Activated CD8-positive, alpha-beta memory T cell treated with anti-CD3 and anti-CD28 coated beads for 36 hours (primary cell): Measurements from ENCODE around the gene IL17REL. TPM values are rescaled to one million over a fixed set of nuclear protein-coding genes. Genes with fewer than 3 reads are reported as not detected.
"Not testable (repeated sequence)": the region's sequence is repeated elsewhere in the genome, so short reads cannot be mapped to it uniquely, and the experiment has no call there.

Experiments used
- CTCF ChIA-PET: fragments of 350-600 bp; sonication (Branson Sonifier 250); formaldehyde crosslinking; loops from one replicate; lab custom pipeline; 2021; ENCODE audit warnings: antibody characterized with exemption; lab: Charles Lee
- POLR2A ChIA-PET: fragments of 350-600 bp; sonication (Branson Sonifier 250); formaldehyde crosslinking; loops from one replicate; lab custom pipeline; 2021; ENCODE audit warnings: antibody characterized with exemption; lab: Charles Lee
- total RNA-seq, 2 experiments: library from RNA; stranded (reverse); gene quantifications; one replicate each; pipeline ENCODE4 v1.2.3, GENCODE V29; 2021

Gene IL17REL
- total RNA-seq, 2 experiments from 2014 or later: 0.13 TPM; not detected in 1

GRCh38 chr22:49997932-49998717 lies 14.4 kb downstream of the IL17REL start:
- ChIA-PET CTCF (no interaction called here), POLR2A (no interaction called here)

DNA sequence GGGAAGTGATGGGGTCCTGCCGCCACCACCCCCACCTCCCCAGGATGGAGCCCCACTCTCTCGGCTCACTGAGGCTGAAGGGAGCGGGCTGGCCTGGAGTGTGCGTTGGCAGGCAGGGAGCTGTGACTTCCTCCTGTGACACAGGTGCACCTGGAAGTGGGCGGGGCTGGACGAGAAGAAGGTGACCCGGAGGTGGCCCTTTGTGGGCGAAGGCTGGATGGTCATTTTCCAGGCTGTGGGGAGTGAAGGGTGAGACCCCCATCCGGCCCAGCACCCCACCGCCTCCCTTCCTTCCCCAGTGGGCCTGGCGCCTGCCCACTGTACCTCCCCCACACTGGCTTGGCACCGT lies 15.3 kb downstream of the IL17REL start:
- ChIA-PET POLR2A (interaction anchor here (0.6 kb wide), 1 partner anchor 80 kb away, joined by 8 read pairs; no protein-coding TSS in a partner anchor), CTCF (no interaction called here)

DNA sequence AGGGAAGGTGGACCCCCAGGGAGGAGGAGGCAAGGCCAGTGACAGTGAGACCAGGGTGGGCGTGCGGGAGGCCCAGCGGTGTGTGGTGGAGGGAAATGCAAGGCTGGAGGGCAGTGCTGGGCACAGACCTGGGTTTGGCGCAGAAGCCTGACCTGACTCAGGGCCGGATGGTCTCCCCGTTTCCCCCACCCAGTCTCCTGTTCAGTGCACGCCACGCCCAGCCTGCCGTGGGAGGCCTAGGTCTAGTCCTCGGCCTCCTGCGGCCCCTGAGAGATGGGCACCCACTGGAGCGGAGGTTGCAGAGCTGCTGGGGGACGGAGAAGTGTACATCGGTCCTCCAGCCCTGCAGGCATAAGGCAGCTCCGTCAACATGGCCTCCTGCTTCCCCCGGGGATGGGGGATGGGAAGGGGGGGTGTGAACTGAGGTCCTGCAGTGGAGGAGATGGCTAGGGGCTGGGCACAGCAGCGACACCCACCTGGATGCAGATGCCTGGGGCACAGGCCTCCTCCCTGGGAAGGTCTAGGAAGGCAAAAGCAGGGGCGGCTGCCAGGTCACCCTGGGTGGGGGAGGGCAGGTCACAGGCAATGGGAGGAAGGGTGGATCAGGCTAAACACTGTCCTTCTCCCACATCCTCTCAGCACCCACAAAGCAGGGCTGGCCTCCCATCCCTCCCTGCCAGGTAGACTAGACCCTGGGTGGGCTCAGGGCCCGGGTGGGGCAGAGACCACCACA lies 15.9 kb downstream of the IL17REL start:
- CTCF ChIA-PET: interaction anchor here (1.4 kb wide), 1 partner anchor 12 kb away, joined by 3 read pairs; no protein-coding TSS in a partner anchor

GRCh38 chr22:49996119-49996517 lies 16.4 kb downstream of the IL17REL start:
- POLR2A ChIA-PET: no interaction called here
- CTCF ChIA-PET: interaction anchor here (0.6 to 1.4 kb wide), 2 partner anchors 11 to 400 kb away, joined by 3 read pairs; no protein-coding TSS in a partner anchor

More for the DNA sequence above, 15.9 kb downstream of the IL17REL start:
- POLR2A ChIA-PET: no interaction called here

DNA sequence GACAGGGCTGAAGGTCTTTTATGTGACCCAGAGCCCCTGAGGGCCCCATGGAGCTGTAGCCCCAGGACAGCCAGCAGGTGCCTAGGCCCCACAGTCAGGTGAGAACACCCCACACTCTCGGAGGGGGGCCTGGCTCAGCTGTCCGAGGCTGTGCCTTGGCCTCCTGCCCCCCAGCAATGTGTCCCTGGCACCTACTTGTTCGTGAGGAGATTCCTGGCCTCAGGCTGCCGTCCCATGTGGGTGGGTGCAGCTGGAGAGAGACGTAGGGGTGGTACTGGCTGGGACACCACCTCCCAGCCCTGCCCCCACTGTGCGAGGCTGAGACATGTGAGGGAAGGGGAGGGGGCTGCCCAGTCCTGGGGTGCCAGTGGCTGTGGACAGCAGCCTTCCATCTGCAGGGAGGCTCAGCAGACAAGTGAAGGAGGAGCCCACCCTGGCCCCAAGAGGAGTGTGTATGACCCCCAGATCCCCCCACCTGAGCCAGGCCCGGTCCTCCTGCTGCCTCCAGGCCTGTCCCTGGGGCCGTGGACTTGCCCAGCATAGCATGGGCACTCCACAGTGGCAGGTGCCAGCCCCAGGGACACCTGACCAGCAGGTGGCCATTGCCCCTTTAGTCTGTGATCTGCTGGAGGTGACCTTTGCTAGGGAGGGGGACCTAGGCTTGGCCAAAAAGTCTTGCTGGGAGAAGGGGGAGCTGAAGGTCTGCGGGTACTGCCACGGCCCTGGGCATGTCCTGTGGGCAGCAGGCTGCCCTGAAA lies 17.0 kb downstream of the IL17REL start:
- POLR2A ChIA-PET: no interaction called here

GRCh38 chr22:49995041-49995360 lies 17.6 kb downstream of the IL17REL start:
- CTCF ChIA-PET: interaction anchor here (1.1 to 3.6 kb wide), 3 partner anchors 10 to 120 kb away, joined by 3 to 42 read pairs (median 4); no protein-coding TSS in a partner anchor
- POLR2A ChIA-PET: no interaction called here

More for the DNA sequence above, 17.0 kb downstream of the IL17REL start:
- CTCF ChIA-PET: interaction anchor here (0.6 to 3.6 kb wide), 3 partner anchors 11 to 400 kb away, joined by 3 to 42 read pairs (median 3); no protein-coding TSS in a partner anchor

DNA sequence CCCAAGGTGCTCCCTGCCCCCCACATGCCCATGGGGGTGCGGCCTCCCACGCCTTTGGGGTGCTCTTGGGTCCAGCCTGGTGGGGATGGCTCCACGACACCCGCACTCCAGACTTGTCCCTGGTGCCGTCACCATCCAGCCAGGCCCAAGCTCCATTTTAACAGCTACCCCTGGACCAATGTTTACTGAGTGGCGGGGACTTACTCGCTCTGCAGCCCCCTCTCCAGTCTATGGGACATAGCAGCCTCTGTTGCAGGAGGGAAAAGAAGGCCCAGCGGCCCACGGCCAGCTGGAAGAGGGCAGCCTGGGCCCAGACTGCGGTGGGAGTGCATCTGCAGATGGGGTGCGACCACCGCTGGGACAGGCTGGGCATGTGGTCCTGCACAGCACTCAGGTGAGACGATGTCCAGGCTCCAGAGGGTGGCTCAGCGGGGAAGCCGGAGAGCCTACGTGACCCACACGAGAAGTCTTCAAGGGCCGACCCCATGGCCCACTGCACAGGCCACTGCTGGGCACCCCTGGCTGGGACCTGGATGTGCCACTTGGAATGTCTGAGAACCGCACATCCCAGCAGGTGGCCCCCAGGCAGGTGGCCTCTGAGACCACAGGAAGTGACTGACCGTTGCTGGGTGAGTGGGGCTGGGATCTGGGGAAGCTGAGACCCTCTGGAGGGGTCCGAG lies 18.1 kb downstream of the IL17REL start:
- POLR2A ChIA-PET: no interaction called here
- CTCF ChIA-PET: interaction anchor here (0.8 to 3.6 kb wide), 7 partner anchors 8 to 120 kb away, joined by 3 to 42 read pairs (median 6); no protein-coding TSS in a partner anchor

DNA sequence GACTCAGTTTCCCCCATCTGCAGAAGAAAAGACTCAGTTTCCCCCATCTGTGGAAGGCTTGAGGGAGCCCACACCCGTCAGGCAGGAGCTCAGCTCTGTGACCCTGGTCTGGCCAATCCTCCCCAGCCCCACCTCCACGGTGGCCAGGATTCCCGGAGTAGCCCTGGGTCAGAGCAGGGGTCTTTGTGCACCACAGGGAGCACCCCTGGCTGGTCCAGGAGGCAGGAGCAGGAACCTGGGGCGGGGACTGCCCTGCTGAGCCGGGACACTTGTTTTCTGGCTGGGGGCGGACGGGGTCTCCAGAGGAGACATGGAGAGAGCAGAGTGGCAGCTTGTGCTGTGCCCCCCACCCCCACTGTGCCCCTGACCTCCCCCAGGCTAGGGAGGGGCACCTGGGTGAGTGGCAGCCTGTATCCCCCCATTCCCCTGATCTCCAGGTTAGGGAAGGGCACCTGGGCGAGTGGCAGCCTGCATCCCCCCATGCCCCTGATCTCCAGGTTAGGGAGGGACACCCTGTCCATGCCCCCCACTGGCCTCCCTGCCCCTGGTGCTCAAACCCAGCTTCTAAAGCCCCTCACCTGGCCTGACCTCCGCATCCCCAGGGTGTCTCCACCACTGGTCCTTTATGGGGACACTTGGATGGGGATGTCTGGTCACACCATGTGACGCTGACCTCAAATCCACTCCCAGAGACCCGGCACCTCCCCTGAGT lies 18.8 kb downstream of the IL17REL start:
- CTCF ChIA-PET: interaction anchor here (0.6 to 3.6 kb wide), 13 partner anchors 9 to 226 kb away, joined by 3 to 42 read pairs (median 6); no protein-coding TSS in a partner anchor
- POLR2A ChIA-PET: interaction anchor here (1.0 kb wide), 1 partner anchor 17 kb away, joined by 3 read pairs; no protein-coding TSS in a partner anchor

GRCh38 chr22:49992921-49993648 lies 19.5 kb downstream of the IL17REL start:
- POLR2A ChIA-PET: interaction anchor here (0.6 to 1.0 kb wide), 2 partner anchors 16 to 34 kb away, joined by 3 read pairs; no protein-coding TSS in a partner anchor

DNA sequence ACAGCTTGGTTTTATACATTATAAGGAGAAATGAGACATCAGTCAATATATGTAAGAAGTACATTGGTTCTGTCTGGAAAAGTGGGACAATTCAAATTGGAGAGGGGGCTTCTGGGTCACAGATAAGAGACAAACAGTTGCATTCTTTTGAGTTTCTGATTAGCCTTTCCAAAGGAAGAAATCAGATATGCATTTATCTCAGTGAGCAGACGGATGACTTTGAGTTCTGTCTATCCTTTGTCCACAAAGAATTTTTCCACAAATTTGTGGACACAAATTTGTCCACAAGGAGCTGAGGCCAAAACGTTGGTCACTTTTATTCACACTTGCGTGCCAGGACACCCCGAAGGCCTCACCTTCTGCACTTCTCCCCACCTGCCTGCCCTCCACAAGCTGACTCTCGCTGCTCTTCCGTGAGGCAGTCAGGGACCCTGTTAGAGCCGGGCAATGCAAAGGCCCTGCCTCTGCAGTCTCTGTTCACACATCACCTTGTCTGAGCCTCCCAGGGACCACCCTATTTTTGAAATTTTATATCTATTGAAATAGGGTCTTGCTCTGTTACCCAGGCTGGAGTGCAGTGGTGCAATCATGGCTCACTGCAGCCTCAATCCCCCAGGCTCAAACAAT lies 20.5 kb downstream of the IL17REL start:
- ChIA-PET CTCF (interaction anchor here (0.9 to 3.6 kb wide), 5 partner anchors 15 to 61 kb away, joined by 3 to 42 read pairs (median 5); no protein-coding TSS in a partner anchor), POLR2A (no interaction called here)

More at GRCh38 chr22:49992921-49993648, 19.5 kb downstream of the IL17REL start:
- CTCF ChIA-PET: interaction anchor here (0.6 to 3.6 kb wide), 14 partner anchors 8 to 226 kb away, joined by 3 to 42 read pairs (median 6); no protein-coding TSS in a partner anchor

DNA sequence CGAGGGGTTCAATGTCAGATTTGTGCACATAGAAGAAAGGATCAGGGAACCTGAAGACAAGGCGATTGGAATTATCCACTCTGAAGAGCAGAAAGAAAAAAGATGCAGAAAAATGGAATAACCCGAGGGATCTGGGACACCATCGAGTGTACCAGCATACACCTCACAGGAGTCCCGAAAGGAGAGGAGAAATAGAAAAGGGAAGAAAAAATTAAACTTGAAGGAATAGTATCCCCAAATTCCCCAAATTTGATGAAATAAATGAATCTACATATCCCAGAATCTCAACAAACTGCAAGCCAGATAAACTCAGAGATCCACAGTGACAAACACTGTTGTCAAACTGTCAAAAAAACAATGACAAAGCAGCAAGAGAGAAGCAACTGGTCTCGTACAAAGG lies 21.4 kb downstream of the IL17REL start:
- ChIA-PET CTCF (interaction anchor here (1.4 kb wide), 1 partner anchor 39 kb away, joined by 6 read pairs; no protein-coding TSS in a partner anchor), POLR2A (no interaction called here)

- POLR2A ChIA-PET: not testable (repeated sequence)
- CTCF ChIA-PET: interaction anchor here (1.4 kb wide), 1 partner anchor 41 kb away, joined by 6 read pairs; no protein-coding TSS in a partner anchor
Observed at GRCh38 chr22:49989826-49990225, 22.7 kb downstream of the IL17REL start.

DNA sequence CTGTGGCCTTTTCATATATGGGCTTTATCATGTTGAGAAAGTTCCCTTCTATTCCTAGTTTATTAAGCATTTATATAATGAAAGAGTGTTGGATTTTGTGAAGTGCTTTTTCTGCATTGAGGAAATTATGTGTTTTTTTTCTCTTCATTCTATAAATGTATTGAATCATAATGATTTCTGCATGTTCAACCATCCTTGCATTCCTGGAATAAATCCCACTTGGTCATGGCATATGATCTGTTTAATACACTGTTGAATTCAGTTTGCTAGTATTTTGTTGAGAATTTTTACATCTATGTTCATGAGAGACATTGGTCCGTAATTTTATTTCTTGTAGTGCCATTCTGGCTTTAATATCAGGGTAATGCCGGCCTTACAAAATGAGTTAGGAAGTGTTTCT lies 26.2 kb downstream of the IL17REL start:
- ChIA-PET CTCF (interaction anchor here (1.2 kb wide), 1 partner anchor 44 kb away, joined by 4 read pairs; no protein-coding TSS in a partner anchor), POLR2A (no interaction called here)

- ChIA-PET POLR2A (interaction anchor here (0.6 to 0.8 kb wide), 4 partner anchors 47 to 528 kb away, joined by 3 read pairs; no protein-coding TSS in a partner anchor), CTCF (interaction anchor here (1.4 to 1.8 kb wide), 3 partner anchors 17 to 53 kb away, joined by 4 to 7 read pairs (median 6); no protein-coding TSS in a partner anchor)
Observed at GRCh38 chr22:49983148-49984042, 29.2 kb downstream of the IL17REL start.

DNA sequence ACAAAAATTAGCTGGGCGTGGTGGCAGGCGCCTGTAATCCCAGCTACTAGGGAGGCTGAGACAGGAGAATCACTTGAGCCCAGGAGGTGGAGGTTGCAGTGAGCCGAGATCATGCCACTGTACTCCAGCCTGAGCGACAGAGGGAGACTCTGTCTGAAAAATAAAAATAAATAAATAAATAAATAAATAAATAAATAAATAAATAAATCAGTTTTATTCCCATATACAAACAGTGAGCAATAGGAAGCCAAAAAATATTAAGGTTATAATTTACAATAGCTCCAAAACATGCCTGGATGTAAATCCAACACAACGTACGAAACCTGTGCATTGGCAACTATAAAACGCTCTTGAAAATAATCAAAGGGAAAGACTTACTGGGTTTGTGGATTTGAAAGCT lies 30.8 kb downstream of the IL17REL start:
- POLR2A ChIA-PET: not testable (repeated sequence)

More for the DNA sequence above, 30.8 kb downstream of the IL17REL start:
- CTCF ChIA-PET: interaction anchor here (0.9 to 1.4 kb wide), 3 partner anchors 12 to 49 kb away, joined by 3 to 9 read pairs (median 3); no protein-coding TSS in a partner anchor
